PFSK-1 (cell line): ENCODE measurements around the gene VPS13D.

Experiments used
- FOXP2 ChIP-seq: optimal IDR thresholded peaks from 2 replicates; pipeline ENCODE3; 2011; ENCODE audit warnings: borderline replicate concordance, control low read depth, inconsistent platforms; ENCODE audit not compliant: insufficient read depth; ENCODE audit errors: extremely low read length, extremely low read depth
- POLR2AphosphoS5 ChIP-seq: IDR thresholded peaks from 2 replicates; pipeline ENCODE4 v1.6.1; 2012; ENCODE audit warnings: low read depth, mild to moderate bottlenecking, control low read depth, low read length, moderate library complexity
- SIN3A ChIP-seq: IDR thresholded peaks from 2 replicates; pipeline ENCODE4 v1.6.1; 2012; ENCODE audit warnings: mild to moderate bottlenecking, low read length, moderate library complexity, borderline replicate concordance; ENCODE audit not compliant: insufficient read depth
- TAF1 ChIP-seq: IDR thresholded peaks from 2 replicates; pipeline ENCODE4 v1.6.1; 2012; ENCODE audit warnings: low read length, control low read depth, borderline replicate concordance; ENCODE audit not compliant: insufficient read depth
- TF ChIP-seq, protein P1 (sequence below), 2 experiments: IDR thresholded peaks; 2 replicates each; pipeline versions ENCODE4 v1.6.1 to v1.8.0; 2011 to 2012; ENCODE audit warnings: low read depth in 2 of 2, low read length in 2 of 2, control low read depth in 1 of 2, inconsistent platforms in 1 of 2, mild to moderate bottlenecking in 1 of 2, moderate library complexity in 1 of 2; ENCODE audit not compliant: insufficient read depth in 1 of 2

VPS13D gene

DNA sequence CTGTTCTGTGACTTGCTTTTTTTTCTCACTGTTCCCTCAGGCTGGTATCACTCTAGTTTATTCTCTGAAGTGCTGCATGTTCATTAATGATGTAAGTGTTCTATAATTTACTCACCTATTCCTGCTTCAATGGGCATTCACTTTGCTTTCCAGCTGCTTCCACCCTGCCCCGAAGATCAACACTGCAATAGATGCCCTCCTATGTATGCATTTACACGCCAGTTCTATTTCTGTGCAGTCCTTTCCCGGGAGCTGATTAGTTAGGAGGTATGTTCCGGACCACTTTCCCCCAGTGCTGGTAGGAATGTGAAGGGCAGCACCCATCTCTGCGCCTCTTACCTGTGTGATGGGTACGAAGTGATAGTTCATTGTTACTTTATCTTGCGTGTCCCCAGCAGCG is 284.8 kb downstream of the VPS13D start:
- TF ChIP-seq, protein P1, sequence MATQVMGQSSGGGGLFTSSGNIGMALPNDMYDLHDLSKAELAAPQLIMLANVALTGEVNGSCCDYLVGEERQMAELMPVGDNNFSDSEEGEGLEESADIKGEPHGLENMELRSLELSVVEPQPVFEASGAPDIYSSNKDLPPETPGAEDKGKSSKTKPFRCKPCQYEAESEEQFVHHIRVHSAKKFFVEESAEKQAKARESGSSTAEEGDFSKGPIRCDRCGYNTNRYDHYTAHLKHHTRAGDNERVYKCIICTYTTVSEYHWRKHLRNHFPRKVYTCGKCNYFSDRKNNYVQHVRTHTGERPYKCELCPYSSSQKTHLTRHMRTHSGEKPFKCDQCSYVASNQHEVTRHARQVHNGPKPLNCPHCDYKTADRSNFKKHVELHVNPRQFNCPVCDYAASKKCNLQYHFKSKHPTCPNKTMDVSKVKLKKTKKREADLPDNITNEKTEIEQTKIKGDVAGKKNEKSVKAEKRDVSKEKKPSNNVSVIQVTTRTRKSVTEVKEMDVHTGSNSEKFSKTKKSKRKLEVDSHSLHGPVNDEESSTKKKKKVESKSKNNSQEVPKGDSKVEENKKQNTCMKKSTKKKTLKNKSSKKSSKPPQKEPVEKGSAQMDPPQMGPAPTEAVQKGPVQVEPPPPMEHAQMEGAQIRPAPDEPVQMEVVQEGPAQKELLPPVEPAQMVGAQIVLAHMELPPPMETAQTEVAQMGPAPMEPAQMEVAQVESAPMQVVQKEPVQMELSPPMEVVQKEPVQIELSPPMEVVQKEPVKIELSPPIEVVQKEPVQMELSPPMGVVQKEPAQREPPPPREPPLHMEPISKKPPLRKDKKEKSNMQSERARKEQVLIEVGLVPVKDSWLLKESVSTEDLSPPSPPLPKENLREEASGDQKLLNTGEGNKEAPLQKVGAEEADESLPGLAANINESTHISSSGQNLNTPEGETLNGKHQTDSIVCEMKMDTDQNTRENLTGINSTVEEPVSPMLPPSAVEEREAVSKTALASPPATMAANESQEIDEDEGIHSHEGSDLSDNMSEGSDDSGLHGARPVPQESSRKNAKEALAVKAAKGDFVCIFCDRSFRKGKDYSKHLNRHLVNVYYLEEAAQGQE (IDR thresholded peaks at IDR 0.05; ENCODE audit: insufficient read depth in 1 of 2, low read depth in 2 of 2, low read length in 2 of 2): no peak
- no peak for TF ChIP-seq POLR2AphosphoS5
- no peak for TF ChIP-seq SIN3A
- TF ChIP-seq TAF1: no peak
- no peak for TF ChIP-seq FOXP2

DNA sequence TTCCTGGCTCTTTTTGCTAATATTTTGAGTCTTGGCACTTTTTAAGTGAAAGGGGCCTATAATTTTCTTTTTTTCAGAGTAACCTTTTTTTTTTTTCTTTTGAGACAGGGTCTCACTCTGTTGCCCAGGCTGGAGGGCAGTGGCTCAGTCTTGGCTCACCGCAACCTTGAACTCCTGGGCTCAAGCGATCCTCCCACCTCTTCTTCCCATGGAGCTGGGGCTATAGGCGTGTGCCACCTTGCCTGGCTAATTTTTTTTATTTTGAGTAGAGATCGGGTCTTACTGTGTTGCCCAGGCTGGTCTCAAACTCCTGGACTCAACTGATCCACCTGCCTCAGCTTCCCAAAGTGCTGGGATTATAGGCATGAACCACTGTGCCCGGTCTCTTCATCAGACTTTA is 285.4 kb downstream of the VPS13D start:
- no peak for TF ChIP-seq POLR2AphosphoS5
- TF ChIP-seq TAF1: no peak
- TF ChIP-seq SIN3A: no peak
- TF ChIP-seq, protein P1 (IDR thresholded peaks at IDR 0.05; ENCODE audit: insufficient read depth in 1 of 2, low read depth in 2 of 2, low read length in 2 of 2): no peak
- TF ChIP-seq FOXP2: no peak

DNA sequence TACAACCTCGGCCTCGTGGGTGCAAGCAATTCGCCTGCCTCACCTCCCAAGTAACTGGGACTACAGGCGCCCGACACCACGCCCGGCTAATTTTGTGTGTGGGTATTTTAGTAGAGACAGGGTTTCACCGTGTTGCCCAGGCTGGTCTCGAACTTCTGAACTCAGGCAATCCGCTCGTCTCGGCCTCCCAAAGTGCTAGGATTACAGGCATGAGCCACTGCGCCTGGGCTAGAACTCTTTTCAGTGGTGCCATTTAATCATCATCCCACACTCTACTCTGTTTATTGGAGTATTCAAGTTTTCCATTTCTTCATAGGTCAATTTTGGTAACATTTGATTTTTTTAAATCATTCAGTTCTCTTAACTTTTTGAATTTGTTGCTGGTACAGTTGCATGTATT is 286.9 kb downstream of the VPS13D start:
- TF ChIP-seq FOXP2 (no peak), TAF1 (no peak), SIN3A (no peak), POLR2AphosphoS5 (no peak)
- TF ChIP-seq, protein P1 (IDR thresholded peaks at IDR 0.05; ENCODE audit: insufficient read depth in 1 of 2, low read depth in 2 of 2, low read length in 2 of 2): no peak

DNA sequence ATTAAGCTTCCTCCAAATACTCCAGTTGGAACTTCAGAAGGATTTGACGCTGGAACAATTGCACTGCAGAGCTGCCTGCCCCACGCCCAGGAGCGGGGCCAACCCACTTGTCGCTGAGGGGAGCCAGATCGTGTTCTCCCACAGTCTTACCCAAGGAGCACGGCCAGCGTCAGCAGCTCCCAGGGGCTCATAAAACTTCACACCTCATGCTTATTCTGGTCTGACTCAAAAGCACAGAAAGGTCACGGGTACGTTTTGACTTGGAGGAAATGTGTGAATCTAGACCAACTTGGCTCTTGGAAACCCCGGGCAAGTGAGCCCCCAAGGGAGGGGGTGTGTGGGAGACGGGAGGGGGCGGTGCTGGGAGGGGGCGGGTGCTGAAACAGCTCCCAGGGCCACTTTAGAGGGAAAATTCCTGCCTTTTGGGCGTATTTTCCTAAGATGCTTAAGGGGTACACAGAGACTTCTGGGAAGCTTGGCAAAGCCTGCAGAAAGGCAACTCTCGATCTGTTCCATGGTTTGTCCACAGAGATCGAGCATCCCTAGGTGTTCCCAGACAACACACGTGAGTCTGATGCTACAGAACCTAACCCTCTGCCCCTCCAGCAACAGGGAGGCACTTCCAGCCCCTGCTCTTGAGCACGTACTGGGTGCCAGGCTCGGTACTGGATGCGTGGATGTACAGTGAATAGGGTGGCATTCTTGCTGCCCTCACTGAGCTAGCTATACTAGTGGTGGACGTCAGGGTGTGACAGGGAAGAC is 289.3 kb downstream of the VPS13D start:
- no peak for TF ChIP-seq POLR2AphosphoS5
- TF ChIP-seq, protein P1 (IDR thresholded peaks at IDR 0.05; ENCODE audit: insufficient read depth in 1 of 2, low read depth in 2 of 2, low read length in 2 of 2): no peak
